GM23338 (cell line): Measurements from ENCODE around the gene ETF1. TPM values are rescaled to one million over a fixed set of nuclear protein-coding genes. Genes with fewer than 3 reads are reported as not detected.

Experiments used
- ATAC-seq: fragments of 200-7000 bp; cut with Tn5 transposase; 3 replicates; pipeline ENCODE4 v1.9.1; 2020
- DNase-seq: peaks from one replicate; pipeline ENCODE4 v3.0.0-alpha.2; 2015; ENCODE audit warnings: low spot score
- H2AFZ ChIP-seq: fragments of 200-600 bp; sonication (generic); 2 replicates; pipeline ENCODE4 v1.8.0; 2016; ENCODE audit warnings: antibody characterized with exemption, mild to moderate bottlenecking, moderate library complexity
- H3F3A ChIP-seq: fragments of 200-600 bp; sonication (generic); replicated peaks from 2 replicates; pipeline ENCODE4 v1.8.0; 2017; ENCODE audit warnings: antibody characterized with exemption, mixed run types, low read depth
- H3K27ac ChIP-seq: fragments of 200-600 bp; sonication (generic); 2 replicates; pipeline ENCODE4 v1.6.1; 2016; ENCODE audit warnings: low read depth
- H3K27me3 ChIP-seq: fragments of 200-600 bp; sonication (generic); 2 replicates; pipeline ENCODE4 v1.8.0; 2016; ENCODE audit warnings: mild to moderate bottlenecking, mixed run types, moderate library complexity; ENCODE audit not compliant: insufficient read depth
- H3K36me3 ChIP-seq: fragments of 200-600 bp; sonication (generic); 2 replicates; pipeline ENCODE4 v1.8.0; 2016; ENCODE audit warnings: mild to moderate bottlenecking; ENCODE audit not compliant: insufficient read depth
- H3K4me1 ChIP-seq: fragments of 200-600 bp; sonication (generic); 2 replicates; pipeline ENCODE4 v1.8.0; 2016; ENCODE audit warnings: mild to moderate bottlenecking, moderate library complexity; ENCODE audit not compliant: insufficient read depth
- H3K4me2 ChIP-seq: fragments of 200-600 bp; sonication (generic); 2 replicates; pipeline ENCODE4 v1.7.1; 2017; ENCODE audit warnings: mixed run types
- H3K4me3 ChIP-seq: fragments of 200-600 bp; sonication (generic); 2 replicates; pipeline ENCODE4 v1.6.1; 2016; ENCODE audit warnings: mixed run types
- H3K79me2 ChIP-seq: fragments of 200-600 bp; sonication (generic); replicated peaks from 2 replicates; pipeline ENCODE4 v1.8.0; 2017; ENCODE audit warnings: mild to moderate bottlenecking; ENCODE audit not compliant: insufficient read depth
- H3K9me2 ChIP-seq: fragments of 200-600 bp; sonication (generic); 2 replicates; pipeline ENCODE4 v1.8.0; 2017; ENCODE audit not compliant: insufficient read depth
- H4K20me1 ChIP-seq: fragments of 200-600 bp; sonication (generic); replicated peaks from 2 replicates; pipeline ENCODE4 v1.8.0; 2017; ENCODE audit warnings: mild to moderate bottlenecking; ENCODE audit not compliant: insufficient read depth
- H3K27ac Mint-ChIP-seq: 2 replicates; pipeline ENCODE4 v1.8.0; 2020; ENCODE audit warnings: inconsistent platforms, mild to moderate bottlenecking, moderate library complexity, mixed read lengths
- H3K27me3 Mint-ChIP-seq: 3 replicates; pipeline ENCODE4 v1.8.0; 2022; ENCODE audit warnings: low read depth, mild to moderate bottlenecking, moderate library complexity, mixed read lengths, inconsistent platforms; ENCODE audit not compliant: insufficient read depth, poor library complexity
- H3K36me3 Mint-ChIP-seq: 3 replicates; pipeline ENCODE4 v1.8.0; 2021; ENCODE audit warnings: low read depth, mild to moderate bottlenecking, inconsistent platforms, moderate library complexity, mixed read lengths
- H3K4me1 Mint-ChIP-seq: 3 replicates; pipeline ENCODE4 v1.8.0; 2020; ENCODE audit warnings: mild to moderate bottlenecking, inconsistent platforms, mixed read lengths
- H3K4me3 Mint-ChIP-seq: 3 replicates; pipeline ENCODE4 v1.8.0; 2021; ENCODE audit warnings: moderate library complexity, mild to moderate bottlenecking, inconsistent platforms, mixed read lengths
- H3K9me3 Mint-ChIP-seq: 3 replicates; pipeline ENCODE4 v1.8.0; 2020; ENCODE audit warnings: moderate library complexity, mild to moderate bottlenecking, inconsistent platforms, mixed read lengths
- CREB1 ChIP-seq: fragments of 250-450 bp; sonication (Bioruptor Pico); IDR thresholded peaks from 2 replicates; pipeline ENCODE4 v1.5.0; 2020; ENCODE audit warnings: low read depth, mild to moderate bottlenecking, moderate library complexity
- CTCF ChIP-seq, 2 experiments: fragments of 200-600 bp in 1 of 2; sonication (generic) in 1 of 2; conservative IDR thresholded peaks; 2 replicates each; pipeline versions ENCODE4 v1.5.1 to v1.6.1; 2016 to 2017; ENCODE audit warnings: antibody characterized with exemption in 2 of 2, low read depth in 2 of 2, mild to moderate bottlenecking in 2 of 2, moderate library complexity in 1 of 2
- EZH2phosphoT487 ChIP-seq: fragments of 200-600 bp; sonication (generic); IDR thresholded peaks from one replicate; pipeline ENCODE4 v1.8.1; 2018; ENCODE audit warnings: antibody characterized with exemption; ENCODE audit not compliant: unreplicated experiment
- POLR2AphosphoS5 ChIP-seq: IDR thresholded peaks from 2 replicates; pipeline ENCODE4 v1.6.1; 2016; ENCODE audit warnings: antibody characterized with exemption, low read depth
- ZNF331 ChIP-seq: fragments of 250-450 bp; sonication (Bioruptor Pico); IDR thresholded peaks from 2 replicates; pipeline ENCODE4 v1.5.0; 2020; ENCODE audit warnings: low read depth, mild to moderate bottlenecking, moderate library complexity
- ZNF462 ChIP-seq: fragments of 250-450 bp; sonication (Bioruptor Pico); IDR thresholded peaks from 2 replicates; pipeline ENCODE4 v1.5.0; 2020; ENCODE audit warnings: mild to moderate bottlenecking, moderate library complexity
- polyA plus RNA-seq: library from polyadenylated mRNA; unstranded; fragments of >200 nt; fragmentation: Nextera tagmentation; extraction: Ambion mirVana; gene quantifications from 2 replicates; pipeline ENCODE4 v1.2.1, GENCODE V29; 2016
- total RNA-seq: library from RNA; depleted of rRNA; stranded (reverse); fragments of >200 nt; shearing (Covaris generic); gene quantifications from 2 replicates; pipeline ENCODE4 v1.2.3, GENCODE V29; 2014
- TF ChIP-seq, protein P1 (sequence below): IDR thresholded peaks from one replicate; pipeline ENCODE4 v1.6.1; 2018; ENCODE audit warnings: antibody characterized with exemption; ENCODE audit not compliant: unreplicated experiment

Gene ETF1
- total and polyA plus RNA-seq, 2 experiments from 2014 or later: 68.9 to 136 TPM

- H3F3A ChIP-seq: peaks cover 45% of the 10 kb centered on the region
- H3K4me1 ChIP-seq: no peaks in the 10 kb centered on the region; the same call in 1 of the 2 replicates
- H3K79me2 ChIP-seq: peaks cover 100% of the 10 kb centered on the region
- H3K4me3 Mint-ChIP-seq: no peak overlapping the region
- H3K27ac Mint-ChIP-seq: peak overlapping the region; percentile 26; the same call in 1 of the 2 replicates
- H3K27ac ChIP-seq: peak overlapping the region; percentile 69; the same call in 1 of the 2 replicates
- no peaks in the 10 kb centered on the region for H3K27me3 Mint-ChIP-seq
- peaks cover 99% of the 10 kb centered on the region for H3K36me3 Mint-ChIP-seq
- H3K4me3 ChIP-seq: no peak overlapping the region
- peaks cover 92% of the 10 kb centered on the region for H3K36me3 ChIP-seq
- no peak overlapping the region for H3K4me2 ChIP-seq
- peaks cover 3% of the 10 kb centered on the region; the same call in 1 of the 3 replicates for H3K4me1 Mint-ChIP-seq
- peaks cover 74% of the 10 kb centered on the region for H4K20me1 ChIP-seq
- H2AFZ ChIP-seq: no peak overlapping the region
- H3K9me2 ChIP-seq: no peaks in the 10 kb centered on the region
- no peaks in the 10 kb centered on the region for H3K9me3 Mint-ChIP-seq
- ATAC-seq (no peak), DNase-seq (no peak)
- no peaks in the 10 kb centered on the region for H3K27me3 ChIP-seq
- TF ChIP-seq POLR2AphosphoS5 (no peak), CTCF (conservative IDR thresholded peaks at IDR 0.05; ENCODE audit: low read depth in 2 of 2) (0 out of 4 replicates have a peak, but pooled peaks of 1 of the 2 experiments have one; percentile 24)
Measured at GRCh38 chr5:138568061-138568824, 25.2 kb upstream of the ETF1 start.

- no peaks in the 10 kb centered on the region for H3K4me1 ChIP-seq
- H3K79me2 ChIP-seq: peaks cover 96% of the 10 kb centered on the region
- Mint-ChIP-seq H3K36me3 (peaks cover 93% of the 10 kb centered on the region), H3K9me3 (no peaks in the 10 kb centered on the region), H3K4me1 (no peaks in the 10 kb centered on the region), H3K4me3 (no peak overlapping the region), H3K27me3 (no peaks in the 10 kb centered on the region), H3K27ac (no peak overlapping the region; the same call in 1 of the 2 replicates)
- no peak overlapping the region for H3K4me3 ChIP-seq
- no peak for DNase-seq
- peaks cover 71% of the 10 kb centered on the region for H4K20me1 ChIP-seq
- no peak overlapping the region for H3K4me2 ChIP-seq
- H3K9me2 ChIP-seq: no peaks in the 10 kb centered on the region
- TF ChIP-seq ZNF462 (no peak), EZH2phosphoT487 (no peak), POLR2AphosphoS5 (no peak), ZNF331 (CRISPR knock-in tag) (no peak), CREB1 (CRISPR knock-in tag) (no peak)
- TF ChIP-seq, protein P1, sequence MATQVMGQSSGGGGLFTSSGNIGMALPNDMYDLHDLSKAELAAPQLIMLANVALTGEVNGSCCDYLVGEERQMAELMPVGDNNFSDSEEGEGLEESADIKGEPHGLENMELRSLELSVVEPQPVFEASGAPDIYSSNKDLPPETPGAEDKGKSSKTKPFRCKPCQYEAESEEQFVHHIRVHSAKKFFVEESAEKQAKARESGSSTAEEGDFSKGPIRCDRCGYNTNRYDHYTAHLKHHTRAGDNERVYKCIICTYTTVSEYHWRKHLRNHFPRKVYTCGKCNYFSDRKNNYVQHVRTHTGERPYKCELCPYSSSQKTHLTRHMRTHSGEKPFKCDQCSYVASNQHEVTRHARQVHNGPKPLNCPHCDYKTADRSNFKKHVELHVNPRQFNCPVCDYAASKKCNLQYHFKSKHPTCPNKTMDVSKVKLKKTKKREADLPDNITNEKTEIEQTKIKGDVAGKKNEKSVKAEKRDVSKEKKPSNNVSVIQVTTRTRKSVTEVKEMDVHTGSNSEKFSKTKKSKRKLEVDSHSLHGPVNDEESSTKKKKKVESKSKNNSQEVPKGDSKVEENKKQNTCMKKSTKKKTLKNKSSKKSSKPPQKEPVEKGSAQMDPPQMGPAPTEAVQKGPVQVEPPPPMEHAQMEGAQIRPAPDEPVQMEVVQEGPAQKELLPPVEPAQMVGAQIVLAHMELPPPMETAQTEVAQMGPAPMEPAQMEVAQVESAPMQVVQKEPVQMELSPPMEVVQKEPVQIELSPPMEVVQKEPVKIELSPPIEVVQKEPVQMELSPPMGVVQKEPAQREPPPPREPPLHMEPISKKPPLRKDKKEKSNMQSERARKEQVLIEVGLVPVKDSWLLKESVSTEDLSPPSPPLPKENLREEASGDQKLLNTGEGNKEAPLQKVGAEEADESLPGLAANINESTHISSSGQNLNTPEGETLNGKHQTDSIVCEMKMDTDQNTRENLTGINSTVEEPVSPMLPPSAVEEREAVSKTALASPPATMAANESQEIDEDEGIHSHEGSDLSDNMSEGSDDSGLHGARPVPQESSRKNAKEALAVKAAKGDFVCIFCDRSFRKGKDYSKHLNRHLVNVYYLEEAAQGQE: no peak
- H2AFZ ChIP-seq: no peak overlapping the region
- no peaks in the 10 kb centered on the region for H3K27me3 ChIP-seq
- ATAC-seq: no peak
- peaks cover 33% of the 10 kb centered on the region; the same call in 1 of the 2 replicates for H3F3A ChIP-seq
- H3K36me3 ChIP-seq: peaks cover 88% of the 10 kb centered on the region
- no peak overlapping the region for H3K27ac ChIP-seq
Measured at GRCh38 chr5:138566792-138567191, 23.8 kb upstream of the ETF1 start.
